ENCODE results near the gene NAT9.

The NAT9 gene

GRCh38 chr17:74742153-74742515, 34.0 kb downstream of the NAT9 start:
- DNase-seq = no peak

- no peak for DNase-seq
Measured at GRCh38 chr17:74740641-74741387, 35.3 kb downstream of the NAT9 start.

GRCh38 chr17:74740173-74740572, 36.0 kb downstream of the NAT9 start:
- no peak for DNase-seq

GRCh38 chr17:74739227-74739831, 36.8 kb downstream of the NAT9 start:
- no peak for DNase-seq

- no peak for DNase-seq
Measured at GRCh38 chr17:74738051-74738996, 37.8 kb downstream of the NAT9 start.

- no peak for DNase-seq
Measured at GRCh38 chr17:74737299-74738050, 38.7 kb downstream of the NAT9 start.

GRCh38 chr17:74736513-74737298, 39.4 kb downstream of the NAT9 start, which contains the start of gene RAB37:
Gene RAB37 (plus strand): TSS chr17:74737256. CDS start chr17:74737273, 17 bp downstream.
- DNase-seq = no peak

GRCh38 chr17:74734256-74734655, 41.9 kb downstream of the NAT9 start:
- no peak for DNase-seq

GRCh38 chr17:74733365-74734122, 42.6 kb downstream of the NAT9 start:
- no peak for DNase-seq

GRCh38 chr17:74732042-74732867, 43.9 kb downstream of the NAT9 start:
- no peak for DNase-seq

- no peak for DNase-seq
Measured at GRCh38 chr17:74731347-74731605, 44.9 kb downstream of the NAT9 start.

- no peak for DNase-seq
Measured at GRCh38 chr17:74730491-74731346, 45.4 kb downstream of the NAT9 start.

GRCh38 chr17:74729866-74730265, 46.3 kb downstream of the NAT9 start:
- no peak for DNase-seq

GRCh38 chr17:74729368-74729767, 46.8 kb downstream of the NAT9 start:
- DNase-seq = no peak

- no peak for DNase-seq
Measured at GRCh38 chr17:74728702-74729075, 47.5 kb downstream of the NAT9 start.

GRCh38 chr17:74728033-74728701, 48.0 kb downstream of the NAT9 start:
- DNase-seq = no peak

GRCh38 chr17:74725111-74725510, 51.0 kb downstream of the NAT9 start:
- DNase-seq = no peak

- no peak for DNase-seq
Measured at GRCh38 chr17:74723891-74724290, 52.3 kb downstream of the NAT9 start.

GRCh38 chr17:74722782-74723181, 53.4 kb downstream of the NAT9 start:
- no peak for DNase-seq

All from fibroblast of skin of right quadriceps (primary cell).